KMS-11 (cell line): Measurements from ENCODE around the gene FBXL5.

Experiments
- H2AFZ ChIP-seq: fragments of 200-600 bp; sonication (generic); 2 replicates; pipeline ENCODE4 v1.6.1; 2016; ENCODE audit warnings: antibody characterized with exemption, mixed run types, low read depth
- H3K27ac ChIP-seq: fragments of 200-600 bp; sonication (generic); 2 replicates; pipeline ENCODE4 v1.6.1; 2016; ENCODE audit warnings: mild to moderate bottlenecking, mixed run types
- H3K27me3 ChIP-seq: fragments of 200-600 bp; sonication (generic); 2 replicates; pipeline ENCODE4 v1.6.1; 2017; ENCODE audit warnings: mild to moderate bottlenecking, low read depth, mixed run types, moderate library complexity; ENCODE audit not compliant: insufficient read depth
- H3K36me3 ChIP-seq: fragments of 200-600 bp; sonication (generic); 2 replicates; pipeline ENCODE4 v1.6.1; 2017; ENCODE audit warnings: mild to moderate bottlenecking, mixed run types; ENCODE audit not compliant: insufficient read depth
- H3K4me1 ChIP-seq: fragments of 200-600 bp; sonication (generic); 2 replicates; pipeline ENCODE4 v1.6.1; 2016; ENCODE audit warnings: mild to moderate bottlenecking, low read depth, mixed run types; ENCODE audit not compliant: poor library complexity, severe bottlenecking
- H3K4me2 ChIP-seq: fragments of 200-600 bp; sonication (generic); 2 replicates; pipeline ENCODE4 v1.7.0; 2016; ENCODE audit warnings: mild to moderate bottlenecking, mixed run types
- H3K4me3 ChIP-seq: fragments of 200-600 bp; sonication (generic); IDR thresholded peaks from 2 replicates; pipeline ENCODE4 v1.6.1; 2017; ENCODE audit warnings: low read depth, low read length, mixed read lengths; ENCODE audit not compliant: insufficient read depth
- H3K79me2 ChIP-seq: fragments of 200-600 bp; sonication (generic); 2 replicates; pipeline ENCODE4 v1.6.1; 2016; ENCODE audit warnings: low read depth, mixed run types; ENCODE audit not compliant: insufficient read depth
- H3K9ac ChIP-seq: fragments of 200-600 bp; sonication (generic); 2 replicates; pipeline ENCODE4 v1.6.1; 2016; ENCODE audit warnings: mild to moderate bottlenecking, mixed run types
- H4K20me1 ChIP-seq: fragments of 200-600 bp; sonication (generic); 2 replicates; pipeline ENCODE4 v1.6.1; 2016; ENCODE audit warnings: mild to moderate bottlenecking, mixed run types; ENCODE audit not compliant: insufficient read depth
- CTCF ChIP-seq: fragments of 200-600 bp; sonication (generic); conservative IDR thresholded peaks from 2 replicates; pipeline ENCODE4 v1.6.1; 2017; ENCODE audit warnings: low read depth, mild to moderate bottlenecking, antibody characterized with exemption, low read length, moderate library complexity, mixed read lengths

The FBXL5 gene

GRCh38 chr4:15688051-15688450 is 32.9 kb upstream of the FBXL5 start:
- Histone ChIP-seq H3K36me3 (no peaks in the 10 kb centered on the region), H3K4me3 (no peak overlapping the region), H2AFZ (no peak overlapping the region), H3K9ac (no peak overlapping the region), H3K79me2 (no peaks in the 10 kb centered on the region), H3K27ac (no peak overlapping the region), H4K20me1 (no peaks in the 10 kb centered on the region), H3K4me1 (no peaks in the 10 kb centered on the region), H3K4me2 (no peak overlapping the region), H3K27me3 (no peaks in the 10 kb centered on the region)
- no peak for TF ChIP-seq CTCF

GRCh38 chr4:15684498-15684897 is 29.3 kb upstream of the FBXL5 start:
- Histone ChIP-seq H3K79me2 (no peaks in the 10 kb centered on the region), H3K9ac (no peak overlapping the region)
- no peak for TF ChIP-seq CTCF

GRCh38 chr4:15683143-15683495 is 28.0 kb upstream of the FBXL5 start:
- Histone ChIP-seq H3K4me1 (peaks cover 7% of the 10 kb centered on the region), H3K4me2 (no peak overlapping the region), H3K79me2 (no peaks in the 10 kb centered on the region), H3K27me3 (no peaks in the 10 kb centered on the region), H2AFZ (no peak overlapping the region), H3K27ac (no peak overlapping the region), H3K36me3 (no peaks in the 10 kb centered on the region), H3K4me3 (no peak overlapping the region), H4K20me1 (no peaks in the 10 kb centered on the region), H3K9ac (no peak overlapping the region)
- no peak for TF ChIP-seq CTCF

More at GRCh38 chr4:15684498-15684897, 29.3 kb upstream of the FBXL5 start:
- Histone ChIP-seq H3K27me3 (no peaks in the 10 kb centered on the region), H2AFZ (no peak overlapping the region), H3K4me1 (peaks cover 7% of the 10 kb centered on the region), H3K4me3 (no peak overlapping the region), H4K20me1 (no peaks in the 10 kb centered on the region), H3K4me2 (no peak overlapping the region), H3K36me3 (no peaks in the 10 kb centered on the region), H3K27ac (no peak overlapping the region)

GRCh38 chr4:15682242-15683142 is 27.3 kb upstream of the FBXL5 start:
- TF ChIP-seq CTCF: no peak
- no peaks in the 10 kb centered on the region for H3K36me3 ChIP-seq
- H2AFZ ChIP-seq: peak overlapping the region; percentile 92; the same call in 1 of the 2 replicates
- peak overlapping the region; percentile 83 for H3K9ac ChIP-seq
- no peak overlapping the region for H3K4me3 ChIP-seq
- H3K4me2 ChIP-seq: peak overlapping the region; percentile 69
- no peaks in the 10 kb centered on the region for H3K79me2 ChIP-seq
- no peaks in the 10 kb centered on the region for H4K20me1 ChIP-seq
- H3K27ac ChIP-seq: peak overlapping the region; percentile 80; the same call in 1 of the 2 replicates
- H3K4me1 ChIP-seq: peaks cover 7% of the 10 kb centered on the region
- no peaks in the 10 kb centered on the region for H3K27me3 ChIP-seq
